ENCODE measurements around the gene DGKI. TPM values are rescaled to one million over a fixed set of nuclear protein-coding genes. Genes with fewer than 3 reads are reported as not detected.
A peak's percentile ranks its signal among the peaks of the same experiment; 100 is the strongest.

The DGKI gene
- total RNA-seq, 1 experiment from 2014 or later: 0.15 TPM

DNA sequence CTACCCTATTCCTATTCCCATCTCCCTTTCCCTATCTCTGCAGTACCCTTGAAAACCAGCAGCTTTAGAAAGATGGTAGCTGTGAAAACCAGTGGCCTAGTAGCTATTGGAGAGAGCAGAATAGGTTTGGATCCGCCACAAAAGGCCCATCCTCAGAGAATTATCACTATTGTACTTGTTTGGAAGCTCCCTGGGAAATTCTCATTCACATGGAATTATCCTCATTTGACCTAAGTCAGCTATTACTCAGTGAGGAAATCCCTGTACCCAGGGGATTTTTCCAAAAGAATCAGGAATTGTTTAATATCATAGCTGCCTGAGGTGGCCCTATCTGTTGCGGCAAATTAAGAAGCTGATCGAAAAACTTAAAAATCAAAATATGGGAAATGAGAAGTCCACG, 51.6 kb downstream of the DGKI start:
- no peaks in the 10 kb centered on the region for H3K79me2 ChIP-seq (ENCODE audit: insufficient read depth, low read length)
- intact Hi-C loops (cut with micrococcal nuclease): no loop called here
- no peak overlapping the region for H2AFZ ChIP-seq (ENCODE audit: low read depth, low read length, poor library complexity, severe bottlenecking)
- no TSS peak for BruUV-seq (replicated peaks)
- RAD21 ChIA-PET (ENCODE audit: low non-redundant PET in 1 of 2, low total read pairs in 2 of 2, uncharacterized antibody in 2 of 2, unreplicated experiment in 2 of 2): no interaction called here
- no peak overlapping the region for H3K4me3 ChIP-seq (replicated peaks in 1 of 2; ENCODE audit: low read depth in 1 of 2, low read length in 2 of 2)
- no peak overlapping the region for H3K27ac ChIP-seq (ENCODE audit: low read depth, low read length)
- DNase-seq (ENCODE audit: low read depth, low spot score) (no peak), ATAC-seq (no peak)
- TF ChIP-seq EZH2phosphoT487 (IDR thresholded peaks at IDR 0.05; ENCODE audit: borderline replicate concordance) (no peak), RAD21 (IDR thresholded peaks at IDR 0.05; ENCODE audit: low read depth) (no peak), CBX3 (IDR thresholded peaks at IDR 0.05; ENCODE audit: low read depth) (no peak), SIN3A (IDR thresholded peaks at IDR 0.05; ENCODE audit: low read depth) (no peak), EZH2 (IDR thresholded peaks at IDR 0.05) (no peak), SRF (IDR thresholded peaks at IDR 0.05; ENCODE audit: low read depth) (no peak), EGR1 (IDR thresholded peaks at IDR 0.05; ENCODE audit: low read depth) (no peak), POLR2A (IDR thresholded peaks at IDR 0.05; ENCODE audit: borderline replicate concordance, extremely low read depth, insufficient read depth, insufficient read length) (no peak)
- TF ChIP-seq, protein P1, sequence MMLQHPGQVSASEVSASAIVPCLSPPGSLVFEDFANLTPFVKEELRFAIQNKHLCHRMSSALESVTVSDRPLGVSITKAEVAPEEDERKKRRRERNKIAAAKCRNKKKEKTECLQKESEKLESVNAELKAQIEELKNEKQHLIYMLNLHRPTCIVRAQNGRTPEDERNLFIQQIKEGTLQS (IDR thresholded peaks at IDR 0.05): no peak
- H3K9me3 ChIP-seq (ENCODE audit: control insufficient read depth in 1 of 2, insufficient read depth in 1 of 2, low read depth in 1 of 2, low read length in 2 of 2): no peaks in the 10 kb centered on the region
- POLR2A ChIA-PET: no interaction called here
- H3K27me3 ChIP-seq (ENCODE audit: insufficient read depth, low read length): peaks cover 23% of the 10 kb centered on the region
- H3K4me2 ChIP-seq (ENCODE audit: low read length): no peak overlapping the region
- no peaks in the 10 kb centered on the region for H3K36me3 ChIP-seq (ENCODE audit: control insufficient read depth in 1 of 2, insufficient read depth in 2 of 2, low read length in 2 of 2)
- H3K9me2 ChIP-seq (ENCODE audit: insufficient read depth): no peaks in the 10 kb centered on the region
- no peaks in the 10 kb centered on the region for H4K20me1 ChIP-seq (ENCODE audit: insufficient read depth)
- CTCF ChIA-PET: no interaction called here
- no peaks in the 10 kb centered on the region for H3K4me1 ChIP-seq (ENCODE audit: control insufficient read depth in 1 of 2, insufficient read depth in 2 of 2, low read length in 2 of 2)
- H3K9ac ChIP-seq (ENCODE audit: low read length): no peak overlapping the region

DNA sequence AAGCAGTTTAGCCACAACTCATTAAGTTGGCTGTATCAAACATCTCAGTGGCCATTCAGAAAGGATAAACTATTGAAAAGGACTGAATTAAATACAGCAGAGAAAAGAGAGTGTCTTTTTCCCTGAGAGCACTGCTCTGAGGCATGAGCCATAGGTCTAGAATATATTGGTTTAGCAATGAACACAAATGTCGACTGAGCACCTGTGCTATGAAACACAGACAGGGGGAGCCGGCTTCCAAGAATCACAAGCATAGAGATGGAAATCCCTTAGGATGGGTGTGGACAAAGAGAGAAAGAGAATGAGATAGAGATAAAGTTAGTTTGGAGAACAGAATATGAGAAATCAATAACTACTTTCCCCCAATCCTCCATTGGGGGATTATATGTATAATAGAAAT, 54.8 kb downstream of the DGKI start:
- intact Hi-C loops (cut with micrococcal nuclease): no loop called here
- CTCF ChIA-PET: no interaction called here
- Histone ChIP-seq H3K4me3 (replicated peaks in 1 of 2; ENCODE audit: low read depth in 1 of 2, low read length in 2 of 2) (no peak overlapping the region), H3K27me3 (ENCODE audit: insufficient read depth, low read length) (peaks cover 25% of the 10 kb centered on the region), H2AFZ (ENCODE audit: low read depth, low read length, poor library complexity, severe bottlenecking) (no peak overlapping the region), H3K4me2 (ENCODE audit: low read length) (no peak overlapping the region), H3K36me3 (ENCODE audit: control insufficient read depth in 1 of 2, insufficient read depth in 2 of 2, low read length in 2 of 2) (no peaks in the 10 kb centered on the region), H3K27ac (ENCODE audit: low read depth, low read length) (no peak overlapping the region), H3K9ac (ENCODE audit: low read length) (no peak overlapping the region), H4K20me1 (ENCODE audit: insufficient read depth) (no peaks in the 10 kb centered on the region), H3K9me3 (ENCODE audit: control insufficient read depth in 1 of 2, insufficient read depth in 1 of 2, low read depth in 1 of 2, low read length in 2 of 2) (no peaks in the 10 kb centered on the region), H3K79me2 (ENCODE audit: insufficient read depth, low read length) (no peaks in the 10 kb centered on the region), H3K4me1 (ENCODE audit: control insufficient read depth in 1 of 2, insufficient read depth in 2 of 2, low read length in 2 of 2) (no peaks in the 10 kb centered on the region), H3K9me2 (ENCODE audit: insufficient read depth) (no peaks in the 10 kb centered on the region)
- ATAC-seq (no peak), DNase-seq (ENCODE audit: low read depth, low spot score) (no peak)
- POLR2A ChIA-PET: no interaction called here
- no TSS peak for BruUV-seq (replicated peaks)
- RAD21 ChIA-PET (ENCODE audit: low non-redundant PET in 1 of 2, low total read pairs in 2 of 2, uncharacterized antibody in 2 of 2, unreplicated experiment in 2 of 2): no interaction called here
- TF ChIP-seq RAD21 (IDR thresholded peaks at IDR 0.05; ENCODE audit: low read depth): 0 out of 2 replicates have a peak, but pooled peaks have one; percentile 6
- TF ChIP-seq SIN3A (IDR thresholded peaks at IDR 0.05; ENCODE audit: low read depth): no peak
- no peak for TF ChIP-seq JUND (IDR thresholded peaks at IDR 0.05)
- no peak for TF ChIP-seq POLR2A (IDR thresholded peaks at IDR 0.05; ENCODE audit: borderline replicate concordance, extremely low read depth, insufficient read depth, insufficient read length)
- TF ChIP-seq EZH2 (IDR thresholded peaks at IDR 0.05): no peak

Measured in HCT116 (cell line).